GM12892 (cell line): ENCODE measurements around the gene CNTNAP2.

ENCODE experiments used
- DNase-seq: peaks from one replicate; pipeline ENCODE4 v3.0.0; 2011; ENCODE audit not compliant: insufficient read length
- FAIRE-seq: peaks from 2 replicates; lab custom pipeline; 2011; peaks lifted over from hg19 to GRCh38; lab: Jason Lieb, UNC
- POLR2A ChIP-seq: IDR thresholded peaks from 2 replicates; pipeline ENCODE4 v1.6.1; 2011; ENCODE audit warnings: low read depth, low read length, control low read depth
- POLR2AphosphoS5 ChIP-seq: IDR thresholded peaks from 2 replicates; pipeline ENCODE4 v1.6.1; 2011; ENCODE audit warnings: low read depth, low read length, control low read depth
- TAF1 ChIP-seq: IDR thresholded peaks from 2 replicates; pipeline ENCODE4 v1.6.1; 2011; ENCODE audit warnings: low read depth, mild to moderate bottlenecking, control low read depth, low read length, borderline replicate concordance

The CNTNAP2 gene

DNA sequence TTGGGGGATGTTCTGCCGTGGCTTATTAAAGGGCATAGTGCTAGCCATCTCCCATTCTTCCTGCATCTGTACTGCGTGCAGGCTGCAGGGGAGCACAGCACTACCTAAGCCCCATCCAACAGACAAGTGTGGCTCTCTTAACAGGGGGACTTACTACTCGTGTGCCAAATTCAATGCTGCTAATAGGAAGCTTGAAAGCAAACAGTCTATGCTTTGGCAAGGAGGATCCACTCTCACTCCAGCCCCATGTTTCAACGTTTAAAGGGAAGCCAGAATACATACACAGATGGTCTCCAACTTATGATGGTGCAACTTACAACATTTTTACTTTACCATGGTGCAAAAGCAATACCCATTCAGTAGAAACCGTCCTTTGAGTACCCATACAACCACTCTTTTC, 2245.9 kb downstream of the CNTNAP2 start:
- no peak for DNase-seq
- TF ChIP-seq POLR2A, result no peak
- no peak for TF ChIP-seq TAF1
- TF ChIP-seq POLR2AphosphoS5, result no peak
- FAIRE-seq, result no peak

DNA sequence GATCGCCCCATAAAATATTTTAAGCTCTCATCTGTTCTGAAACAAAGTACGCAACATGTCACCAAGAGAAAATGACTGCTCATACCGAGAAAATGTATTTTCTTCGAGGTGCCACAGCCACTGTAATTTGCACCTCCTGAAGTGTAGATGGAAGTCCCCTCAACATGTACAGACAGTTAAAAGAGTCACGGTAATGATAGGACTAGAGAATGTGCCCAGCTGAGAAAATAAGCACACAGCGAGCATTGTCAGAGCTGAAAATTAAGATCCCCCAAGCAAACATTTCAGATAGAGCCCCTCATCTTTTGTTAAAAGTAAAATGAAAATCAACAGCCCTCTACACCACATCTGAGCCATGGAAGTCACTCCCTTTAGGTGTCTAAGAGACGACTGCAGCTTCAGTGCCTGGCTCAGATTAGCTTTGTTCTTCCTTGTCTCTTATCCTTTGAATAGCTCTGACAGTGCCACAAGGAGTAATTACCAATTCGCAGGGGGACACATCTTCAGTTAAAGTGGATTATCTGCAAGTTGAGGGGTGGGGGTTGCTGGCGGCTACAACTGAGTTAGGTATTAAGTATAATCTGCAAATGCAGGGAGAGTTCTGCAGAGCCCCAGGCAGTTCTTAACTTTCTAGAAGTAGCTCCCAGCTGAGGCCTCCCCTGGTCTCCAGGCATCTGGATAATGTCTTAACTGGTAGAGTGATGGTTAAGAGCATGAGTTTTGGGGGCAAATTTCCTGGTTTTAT, 2251.3 kb downstream of the CNTNAP2 start:
- peak; percentile 14 for FAIRE-seq
- no peak for TF ChIP-seq POLR2AphosphoS5
- no peak for TF ChIP-seq TAF1
- no peak for TF ChIP-seq POLR2A
- no peak for DNase-seq

DNA sequence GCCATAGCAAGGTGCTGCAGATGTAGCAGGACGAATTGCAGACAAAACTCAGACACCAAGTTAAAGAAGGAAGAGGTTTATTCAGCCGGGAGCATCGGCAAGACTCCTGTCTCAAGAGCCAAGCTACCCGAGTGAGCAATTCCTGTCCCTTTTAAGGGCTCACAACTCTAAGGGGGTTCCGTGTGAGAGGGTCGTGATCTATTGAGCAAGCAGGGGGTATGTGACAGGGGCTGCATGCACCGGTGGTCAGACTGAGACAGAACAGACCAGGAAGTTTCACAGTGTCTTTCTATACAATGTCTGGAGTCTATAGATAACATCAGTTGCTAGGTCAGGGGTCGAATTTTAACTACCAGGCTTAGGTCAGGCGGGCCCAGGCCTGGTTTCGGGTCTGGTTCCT, 2252.0 kb downstream of the CNTNAP2 start:
- TF ChIP-seq POLR2AphosphoS5, result no peak
- TF ChIP-seq POLR2A, result no peak
- TF ChIP-seq TAF1, result no peak
- no peak for DNase-seq
- no peak for FAIRE-seq

DNA sequence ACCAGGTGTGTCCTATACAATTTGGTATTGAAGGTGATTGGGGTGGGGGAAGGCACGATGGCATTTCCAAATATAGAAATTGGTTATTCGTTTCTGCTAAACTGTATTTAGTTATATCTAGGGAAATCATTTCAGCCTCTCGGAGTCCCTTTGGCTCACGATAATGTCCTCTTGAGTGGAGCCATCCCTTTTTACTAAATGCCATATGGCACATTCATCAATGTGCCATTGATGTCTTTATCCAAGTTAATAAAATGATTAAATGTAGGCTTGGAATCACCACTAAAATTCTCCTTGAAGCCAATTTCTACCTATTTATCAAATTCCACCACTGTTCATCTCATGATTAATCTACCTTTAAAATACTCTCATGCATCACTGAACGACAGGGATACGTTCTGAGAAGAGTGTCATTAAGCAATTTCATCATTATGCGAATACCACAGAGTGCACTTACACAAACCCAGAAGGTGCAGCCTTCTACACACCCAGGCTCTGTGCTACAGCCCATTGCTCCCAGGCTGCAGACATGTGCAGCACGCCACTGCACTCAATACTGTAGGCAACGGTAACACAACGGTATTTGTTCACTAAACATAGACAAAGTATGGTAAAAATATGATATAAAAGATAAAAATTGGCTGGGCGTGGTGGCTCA, 2254.8 kb downstream of the CNTNAP2 start:
- TF ChIP-seq POLR2A, result no peak
- FAIRE-seq (no peak), DNase-seq (no peak)

DNA sequence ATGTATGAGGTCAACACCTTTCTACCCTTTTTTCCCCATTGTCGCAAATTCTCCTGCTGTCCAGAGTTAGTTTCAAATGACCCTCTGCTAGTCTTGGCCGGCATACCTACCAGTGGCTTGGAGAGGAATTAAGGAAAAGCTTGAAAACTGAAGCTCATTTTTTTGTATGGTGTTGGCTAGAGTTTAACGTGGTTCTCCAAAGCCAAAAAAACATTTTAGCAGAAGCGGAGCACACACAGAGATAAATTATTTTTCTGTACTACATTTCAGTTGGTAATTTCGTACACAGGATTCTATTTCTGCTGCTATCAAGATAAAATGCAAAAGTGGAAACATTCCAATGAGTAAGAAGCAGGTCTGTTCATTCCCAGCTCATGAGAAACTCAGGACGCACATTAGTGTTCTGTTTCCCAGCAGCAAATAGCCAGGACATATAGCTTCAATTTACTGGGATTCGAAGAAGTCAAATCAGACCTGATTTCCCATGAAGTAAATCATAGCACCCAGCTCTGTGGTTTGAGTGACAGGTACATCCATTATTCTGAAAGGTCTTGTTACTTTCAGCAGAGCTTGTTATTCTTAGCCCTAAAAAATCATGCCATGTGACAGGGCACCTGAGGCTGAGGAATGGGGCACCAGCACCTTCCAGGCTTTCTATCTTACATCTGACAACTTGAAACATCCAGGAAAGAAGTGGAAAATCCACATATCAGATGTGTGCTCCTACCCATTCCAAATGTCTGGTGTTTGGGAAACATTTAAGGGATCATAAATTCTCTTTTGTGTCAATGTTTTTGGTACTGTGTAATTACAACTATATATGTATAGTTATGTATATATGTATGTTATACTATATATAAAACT, 2258.0 kb downstream of the CNTNAP2 start:
- no peak for TF ChIP-seq POLR2AphosphoS5
- no peak for TF ChIP-seq TAF1
- no peak for TF ChIP-seq POLR2A
- DNase-seq (no peak), FAIRE-seq (no peak)

DNA sequence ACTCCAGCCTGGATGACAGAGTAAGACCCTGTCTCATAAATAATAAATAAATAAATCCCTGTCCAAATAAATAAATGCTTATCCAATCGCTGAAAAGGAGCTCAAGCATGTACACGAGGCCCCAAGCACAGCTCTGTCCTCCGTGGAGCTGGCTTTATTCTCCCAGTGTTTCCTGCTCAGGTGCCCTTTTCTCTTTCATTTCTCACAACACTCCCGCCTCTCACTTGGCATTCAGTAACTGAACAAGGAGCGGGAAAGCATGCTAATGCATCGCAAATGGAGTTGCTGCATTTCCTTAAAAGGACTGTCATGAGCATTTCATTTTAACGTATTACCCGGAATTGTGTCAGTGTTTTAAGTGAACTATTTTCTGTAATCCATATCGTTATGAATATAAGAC, 2263.1 kb downstream of the CNTNAP2 start:
- TF ChIP-seq POLR2A (no peak), POLR2AphosphoS5 (no peak), TAF1 (no peak)
- FAIRE-seq, result peak; percentile 27
- no peak for DNase-seq

DNA sequence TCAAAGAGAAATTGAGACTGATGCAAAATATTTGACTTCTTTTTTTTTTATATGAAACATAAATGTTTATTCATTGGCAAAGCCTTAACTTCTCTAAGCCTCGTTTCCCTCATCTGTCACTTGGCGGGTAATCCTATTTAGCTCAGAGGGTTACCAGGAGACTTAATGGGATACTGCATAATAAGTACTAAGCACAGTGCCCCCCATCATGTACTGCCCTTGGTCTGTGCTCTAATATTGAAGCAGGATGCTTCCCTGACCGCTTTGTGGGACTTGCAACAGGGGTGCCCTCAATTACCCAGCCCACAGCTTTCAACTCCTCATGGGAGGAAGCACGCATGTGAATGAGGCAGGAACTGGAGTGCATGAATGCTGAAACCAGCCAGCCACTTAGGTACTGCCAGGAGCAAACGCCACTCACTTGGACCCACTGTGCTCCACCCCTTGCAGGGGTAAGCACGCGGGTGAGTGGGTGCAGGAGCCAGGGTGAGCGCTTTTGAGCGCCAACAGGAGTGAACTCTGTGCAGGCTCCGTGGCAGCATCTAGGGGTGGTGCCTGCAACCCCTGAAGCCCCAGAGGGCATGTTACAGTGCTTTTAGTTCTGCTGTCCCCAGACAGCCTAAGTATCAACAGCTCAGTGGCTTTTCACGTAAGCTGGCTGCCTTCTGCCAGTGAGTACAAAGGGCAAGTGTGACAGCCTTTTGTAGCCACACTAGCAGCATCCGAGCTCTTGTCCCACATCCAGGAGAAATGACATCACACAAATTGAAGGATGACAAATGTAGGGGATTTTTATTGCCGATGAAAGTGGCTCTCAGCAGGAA, 2264.2 kb downstream of the CNTNAP2 start:
- no peak for FAIRE-seq
- no peak for DNase-seq
- TF ChIP-seq POLR2A (no peak), POLR2AphosphoS5 (no peak), TAF1 (no peak)

DNA sequence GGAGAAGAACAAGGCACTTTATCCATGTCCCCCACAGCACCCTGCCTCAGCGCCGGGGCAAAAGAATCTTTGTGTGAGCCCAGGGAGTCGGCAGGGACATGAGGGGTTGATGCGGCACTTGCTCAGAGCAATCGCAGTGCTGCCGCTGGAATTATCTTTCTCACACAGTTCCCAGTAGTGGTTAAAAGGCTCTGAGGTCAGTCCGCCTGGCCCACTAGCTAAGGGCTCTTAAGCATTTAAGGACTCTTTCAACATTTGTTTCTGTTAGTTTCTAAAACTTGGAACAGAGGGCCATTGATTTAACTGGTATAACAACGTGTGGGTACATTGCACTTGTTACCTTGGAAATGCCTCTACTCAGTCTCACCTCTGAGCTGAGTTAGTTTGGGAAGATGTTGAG, 2266.0 kb downstream of the CNTNAP2 start:
- DNase-seq, result no peak
- TF ChIP-seq POLR2A (no peak), POLR2AphosphoS5 (no peak), TAF1 (no peak)
- no peak for FAIRE-seq

DNA sequence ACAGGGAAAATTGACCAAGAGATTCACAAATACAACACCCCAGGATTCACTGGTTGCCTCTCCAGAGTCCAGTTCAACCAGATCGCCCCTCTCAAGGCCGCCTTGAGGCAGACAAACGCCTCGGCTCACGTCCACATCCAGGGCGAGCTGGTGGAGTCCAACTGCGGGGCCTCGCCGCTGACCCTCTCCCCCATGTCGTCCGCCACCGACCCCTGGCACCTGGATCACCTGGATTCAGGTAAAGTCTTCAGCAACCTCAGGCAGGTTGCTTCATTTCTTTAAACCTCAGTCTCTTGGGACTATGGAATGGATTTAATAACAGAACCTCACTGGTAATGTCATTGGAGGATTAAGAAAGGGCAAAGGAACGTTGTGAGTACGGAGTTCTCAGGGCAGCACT, 2267.1 kb downstream of the CNTNAP2 start:
- FAIRE-seq (no peak), DNase-seq (no peak)
- TF ChIP-seq POLR2A (no peak), TAF1 (no peak), POLR2AphosphoS5 (no peak)

DNA sequence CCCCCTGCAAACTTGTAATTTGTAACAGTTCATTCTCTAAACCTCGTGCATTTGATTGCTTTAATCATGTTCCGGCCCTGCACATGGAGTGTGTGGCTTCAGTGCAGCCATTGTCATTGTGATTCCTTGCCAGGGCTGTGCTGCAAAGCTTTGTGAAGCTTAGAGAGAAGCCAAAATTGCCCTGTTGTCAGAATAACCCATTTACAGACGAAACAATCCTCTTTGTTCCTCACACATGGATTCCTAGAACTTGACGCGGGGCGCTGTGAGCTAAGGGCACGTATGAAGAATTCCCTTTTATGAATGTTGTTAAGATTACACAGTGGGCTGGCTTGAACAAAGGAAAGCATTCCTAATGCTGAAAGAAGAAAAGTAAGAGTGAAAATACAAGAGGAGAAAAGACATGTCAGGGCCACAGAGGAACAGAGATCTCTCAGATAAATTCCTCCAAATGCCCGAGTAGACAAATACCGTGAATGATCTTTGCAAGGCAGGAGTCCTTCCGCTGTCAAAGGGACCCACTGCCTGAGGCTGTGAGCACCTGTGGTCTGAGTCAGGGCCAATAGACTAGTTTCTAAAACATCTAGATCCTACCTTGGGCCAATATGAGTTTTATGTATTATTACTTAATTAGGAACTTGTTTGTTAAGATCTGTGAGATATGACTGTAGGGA, 2268.5 kb downstream of the CNTNAP2 start:
- DNase-seq (no peak), FAIRE-seq (no peak)
- no peak for TF ChIP-seq POLR2A
- TF ChIP-seq TAF1, result no peak
- no peak for TF ChIP-seq POLR2AphosphoS5
